Gastroesophageal sphincter (tissue), 3 donors: ENCODE data around the gene POLR3A.

Source experiments
- EP300 ChIP-seq: sonication (generic); formaldehyde crosslinking; IDR thresholded peaks from one replicate; pipeline ENCODE4 v1.6.1; 2017; ENCODE audit warnings: antibody characterized with exemption, mild to moderate bottlenecking
- POLR2A ChIP-seq, 2 donors: fragments of 450-650 bp; IDR thresholded peaks; one replicate each; pipeline ENCODE4 v1.6.1; 2017; ENCODE audit warnings: antibody characterized with exemption in 2 of 2, mild to moderate bottlenecking in 2 of 2, moderate library complexity in 1 of 2
- TF ChIP-seq, protein P1 (sequence below), 4 experiments: fragments of 200-600 bp in 2 of 4; fragments of 450-650 bp in 2 of 4; sonication (generic) in 1 of 4; IDR thresholded peaks; one replicate each; pipeline ENCODE4 v1.5.1; 2017 to 2019; ENCODE audit warnings: antibody characterized with exemption in 4 of 4, mild to moderate bottlenecking in 2 of 4, moderate library complexity in 2 of 4

- TF ChIP-seq, protein P1, sequence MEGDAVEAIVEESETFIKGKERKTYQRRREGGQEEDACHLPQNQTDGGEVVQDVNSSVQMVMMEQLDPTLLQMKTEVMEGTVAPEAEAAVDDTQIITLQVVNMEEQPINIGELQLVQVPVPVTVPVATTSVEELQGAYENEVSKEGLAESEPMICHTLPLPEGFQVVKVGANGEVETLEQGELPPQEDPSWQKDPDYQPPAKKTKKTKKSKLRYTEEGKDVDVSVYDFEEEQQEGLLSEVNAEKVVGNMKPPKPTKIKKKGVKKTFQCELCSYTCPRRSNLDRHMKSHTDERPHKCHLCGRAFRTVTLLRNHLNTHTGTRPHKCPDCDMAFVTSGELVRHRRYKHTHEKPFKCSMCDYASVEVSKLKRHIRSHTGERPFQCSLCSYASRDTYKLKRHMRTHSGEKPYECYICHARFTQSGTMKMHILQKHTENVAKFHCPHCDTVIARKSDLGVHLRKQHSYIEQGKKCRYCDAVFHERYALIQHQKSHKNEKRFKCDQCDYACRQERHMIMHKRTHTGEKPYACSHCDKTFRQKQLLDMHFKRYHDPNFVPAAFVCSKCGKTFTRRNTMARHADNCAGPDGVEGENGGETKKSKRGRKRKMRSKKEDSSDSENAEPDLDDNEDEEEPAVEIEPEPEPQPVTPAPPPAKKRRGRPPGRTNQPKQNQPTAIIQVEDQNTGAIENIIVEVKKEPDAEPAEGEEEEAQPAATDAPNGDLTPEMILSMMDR (IDR thresholded peaks at IDR 0.05) = no peak
- TF ChIP-seq POLR2A (IDR thresholded peaks at IDR 0.05) = peak in 1 of 2 donors; percentile 7
- TF ChIP-seq EP300 = no peak
Observed at GRCh38 chr10:77925410-77925794, 103.9 kb downstream of the POLR3A start.
